A673 (cell line): ENCODE results near the gene EXPH5.
"Not testable (repeated sequence)": the region's sequence is repeated elsewhere in the genome, so short reads cannot be mapped to it uniquely, and the experiment has no call there.

ENCODE experiments used
- CTCF ChIP-seq: fragments of 300-800, 200-600 bp; sonication (generic); conservative IDR thresholded peaks from 2 replicates; pipeline ENCODE4 v1.5.1; 2017; ENCODE audit warnings: low read depth, mild to moderate bottlenecking, antibody characterized with exemption, low read length, moderate library complexity, mixed read lengths
- EZH2 ChIP-seq: fragments of 200-600 bp; sonication (generic); IDR thresholded peaks from 2 replicates; pipeline ENCODE4 v1.6.1; 2017; ENCODE audit warnings: borderline replicate concordance, low read depth, mild to moderate bottlenecking, mixed read lengths, antibody characterized with exemption, low read length; ENCODE audit not compliant: poor library complexity, severe bottlenecking

GRCh38 chr11:108602818-108603217 lies 9.2 kb upstream of the EXPH5 start:
- TF ChIP-seq CTCF, EZH2: not testable (repeated sequence)
